Thoracic aorta (tissue), 2 donors: ENCODE results near the gene FUT2. TPM values are rescaled to one million over a fixed set of nuclear protein-coding genes. Genes with fewer than 3 reads are reported as not detected.
A peak's percentile ranks its signal among the peaks of the same experiment; 100 is the strongest.

Experiments used
- ATAC-seq: fragments of 150-250 bp; one replicate; pipeline ENCODE4 v1.8.0; 2017; ENCODE audit warnings: low read depth; ENCODE audit not compliant: insufficient number of reproducible peaks, low FRiP score
- DNase-seq: peaks from one replicate; pipeline ENCODE4 v3.0.0-alpha.2; 2020; ENCODE audit warnings: low spot score
- H3K27ac ChIP-seq, 2 donors: fragments of 200-600 bp; sonication (generic); 1 replicate in 1 of 2; 2 replicates in 1 of 2; pipeline ENCODE4 v1.5.1; 2016; ENCODE audit warnings: mild to moderate bottlenecking in 2 of 2, moderate library complexity in 2 of 2
- H3K27me3 ChIP-seq: fragments of 200-600 bp; sonication (generic); replicated peaks from 2 replicates; pipeline ENCODE4 v1.6.0; 2016; ENCODE audit warnings: mild to moderate bottlenecking; ENCODE audit not compliant: insufficient read depth
- H3K36me3 ChIP-seq: fragments of 200-600 bp; sonication (generic); one replicate; pipeline ENCODE4 v1.5.1; 2016
- H3K4me1 ChIP-seq, 2 donors: fragments of 200-600 bp; sonication (generic); 1 replicate in 1 of 2; 2 replicates in 1 of 2; pipeline versions ENCODE4 v1.5.1 to v1.6.0; 2016; ENCODE audit warnings: low read depth in 2 of 2, mild to moderate bottlenecking in 1 of 2; ENCODE audit not compliant: control insufficient read depth in 1 of 2
- H3K4me3 ChIP-seq: fragments of 200-600 bp; sonication (generic); 2 replicates; pipeline ENCODE4 v1.5.1; 2016; ENCODE audit warnings: mild to moderate bottlenecking
- H3K9me3 ChIP-seq: fragments of 200-600 bp; sonication (generic); 2 replicates; pipeline ENCODE4 v1.5.1; 2016
- total RNA-seq, 2 donors: library from RNA; depleted of rRNA; stranded (reverse); fragments of >200 nt; gene quantifications; one replicate each; pipeline versions ENCODE4 v1.1.0 to v1.2.3, GENCODE V29; 2016
- TF ChIP-seq, protein P1 (sequence below): fragments of 200-600 bp; sonication (generic); IDR thresholded peaks from one replicate; pipeline ENCODE4 v1.5.1; 2019; ENCODE audit warnings: antibody characterized with exemption

Gene FUT2
- total RNA-seq, 2 donors from 2014 or later, result 2.3 TPM; not detected in 1

GRCh38 chr19:48724796-48725753, 29.3 kb downstream of the FUT2 start:
- DNase-seq (no peak), ATAC-seq (no peak)
- Histone ChIP-seq H3K27ac (peak overlapping the region; percentile 34 to 67), H3K4me3 (no peak overlapping the region), H3K9me3 (no peaks in the 10 kb centered on the region), H3K27me3 (no peaks in the 10 kb centered on the region), H3K36me3 (no peaks in the 10 kb centered on the region), H3K4me1 (peaks cover 0 to 12% of the 10 kb centered on the region in 2 donors)
- TF ChIP-seq, protein P1, sequence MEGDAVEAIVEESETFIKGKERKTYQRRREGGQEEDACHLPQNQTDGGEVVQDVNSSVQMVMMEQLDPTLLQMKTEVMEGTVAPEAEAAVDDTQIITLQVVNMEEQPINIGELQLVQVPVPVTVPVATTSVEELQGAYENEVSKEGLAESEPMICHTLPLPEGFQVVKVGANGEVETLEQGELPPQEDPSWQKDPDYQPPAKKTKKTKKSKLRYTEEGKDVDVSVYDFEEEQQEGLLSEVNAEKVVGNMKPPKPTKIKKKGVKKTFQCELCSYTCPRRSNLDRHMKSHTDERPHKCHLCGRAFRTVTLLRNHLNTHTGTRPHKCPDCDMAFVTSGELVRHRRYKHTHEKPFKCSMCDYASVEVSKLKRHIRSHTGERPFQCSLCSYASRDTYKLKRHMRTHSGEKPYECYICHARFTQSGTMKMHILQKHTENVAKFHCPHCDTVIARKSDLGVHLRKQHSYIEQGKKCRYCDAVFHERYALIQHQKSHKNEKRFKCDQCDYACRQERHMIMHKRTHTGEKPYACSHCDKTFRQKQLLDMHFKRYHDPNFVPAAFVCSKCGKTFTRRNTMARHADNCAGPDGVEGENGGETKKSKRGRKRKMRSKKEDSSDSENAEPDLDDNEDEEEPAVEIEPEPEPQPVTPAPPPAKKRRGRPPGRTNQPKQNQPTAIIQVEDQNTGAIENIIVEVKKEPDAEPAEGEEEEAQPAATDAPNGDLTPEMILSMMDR, result no peak

GRCh38 chr19:48726556-48726955, 30.8 kb downstream of the FUT2 start:
- no peak for ATAC-seq

GRCh38 chr19:48728911-48729664, 33.3 kb downstream of the FUT2 start:
- H3K27ac ChIP-seq, result no peak overlapping the region

More at GRCh38 chr19:48726556-48726955, 30.8 kb downstream of the FUT2 start:
- Histone ChIP-seq H3K9me3 (no peaks in the 10 kb centered on the region), H3K27ac (peak overlapping the region in 1 of 2 donors; percentile 30), H3K36me3 (no peaks in the 10 kb centered on the region), H3K27me3 (no peaks in the 10 kb centered on the region), H3K4me3 (no peak overlapping the region), H3K4me1 (peaks cover 0 to 9% of the 10 kb centered on the region in 2 donors)
- TF ChIP-seq, protein P1, result no peak
- DNase-seq, result no peak

DNA sequence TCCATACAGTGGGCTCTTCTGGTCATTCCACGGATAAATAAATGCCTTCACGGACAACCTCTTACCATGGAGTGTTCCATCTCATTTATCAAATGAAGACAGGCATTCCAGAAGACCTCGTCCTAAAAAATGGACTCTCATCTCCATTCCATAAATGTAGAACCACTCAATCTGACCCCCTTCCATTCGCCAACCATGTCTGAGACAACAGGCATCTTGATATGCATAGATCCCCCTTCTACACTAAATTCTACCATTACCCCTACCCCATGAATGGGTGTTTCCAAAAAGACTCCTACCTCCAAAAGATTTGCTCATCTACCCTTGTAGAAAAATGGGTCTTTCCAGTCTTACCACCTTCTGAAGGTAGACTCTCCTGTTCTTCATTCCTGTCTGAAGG, 35.7 kb downstream of the FUT2 start:
- no peak for ATAC-seq
- H3K27ac ChIP-seq, result no peak overlapping the region
- no peaks in the 10 kb centered on the region for H3K36me3 ChIP-seq
- H3K4me1 ChIP-seq, result no peaks in the 10 kb centered on the region
- H3K27me3 ChIP-seq, result no peaks in the 10 kb centered on the region
- DNase-seq, result no peak
- no peak overlapping the region for H3K4me3 ChIP-seq
- TF ChIP-seq, protein P1, result no peak
- H3K9me3 ChIP-seq, result no peaks in the 10 kb centered on the region

More at GRCh38 chr19:48728911-48729664, 33.3 kb downstream of the FUT2 start:
- TF ChIP-seq, protein P1, result no peak
- no peaks in the 10 kb centered on the region for H3K27me3 ChIP-seq
- ATAC-seq, result no peak
- peak overlapping the region; percentile 13 for H3K4me3 ChIP-seq
- no peaks in the 10 kb centered on the region for H3K36me3 ChIP-seq
- H3K4me1 ChIP-seq, result peaks cover 0 to 9% of the 10 kb centered on the region in 2 donors
- no peaks in the 10 kb centered on the region for H3K9me3 ChIP-seq
- no peak for DNase-seq

GRCh38 chr19:48734625-48735024, 38.9 kb downstream of the FUT2 start:
- Histone ChIP-seq H3K9me3 (no peaks in the 10 kb centered on the region), H3K4me1 (peaks cover 5 to 13% of the 10 kb centered on the region in 2 donors), H3K27me3 (no peaks in the 10 kb centered on the region), H3K4me3 (no peak overlapping the region), H3K36me3 (no peaks in the 10 kb centered on the region), H3K27ac (no peak overlapping the region)
- no peak for ATAC-seq
- TF ChIP-seq, protein P1, result no peak
- DNase-seq, result no peak
